CD4-positive, alpha-beta T cell treated with Interleukin-21 for 1 hour (primary cell): Measurements from ENCODE around the gene TNF.

Experiments used
- DNase-seq: peaks from one replicate; pipeline ENCODE4 v3.0.0-alpha.2; 2020

Gene TNF

GRCh38 chr6:31575335-31575901 lies at the start of gene TNF:
Gene TNF (plus strand): TSS chr6:31575565. CDS start chr6:31575742, 177 bp downstream.
- peak; percentile 94 for DNase-seq

DNA sequence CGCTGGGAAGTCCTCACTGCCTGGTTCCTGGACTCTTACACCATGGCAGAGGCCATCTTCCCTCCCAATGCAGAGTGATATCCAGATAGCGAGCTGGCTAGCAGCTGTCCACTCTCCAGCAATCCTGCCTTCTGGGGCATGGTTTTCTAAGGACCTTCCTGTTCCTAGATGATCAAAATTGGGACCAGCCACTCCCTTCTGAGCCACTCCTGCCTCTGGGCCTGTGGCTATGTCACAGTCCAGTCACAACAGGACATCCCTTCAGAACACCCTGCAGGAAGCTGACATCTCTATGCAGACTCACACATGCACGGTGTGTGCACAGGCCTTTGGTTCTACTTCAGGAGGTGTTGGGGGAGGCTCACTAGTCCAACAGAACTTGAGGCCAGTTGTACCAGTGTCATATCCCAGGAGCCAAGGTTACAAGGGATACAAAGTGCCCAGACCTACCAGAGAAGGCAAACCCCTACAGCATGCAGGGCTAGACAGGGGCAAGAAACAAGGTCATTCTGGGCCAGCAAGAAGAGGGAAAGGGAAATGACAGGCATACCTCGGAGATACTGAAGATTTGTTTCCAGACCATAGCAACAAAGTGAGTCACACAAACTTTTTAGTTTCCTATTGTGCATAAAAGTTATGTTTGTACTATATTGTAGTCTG lies 49.3 kb upstream of the TNF start:
- no peak for DNase-seq

DNA sequence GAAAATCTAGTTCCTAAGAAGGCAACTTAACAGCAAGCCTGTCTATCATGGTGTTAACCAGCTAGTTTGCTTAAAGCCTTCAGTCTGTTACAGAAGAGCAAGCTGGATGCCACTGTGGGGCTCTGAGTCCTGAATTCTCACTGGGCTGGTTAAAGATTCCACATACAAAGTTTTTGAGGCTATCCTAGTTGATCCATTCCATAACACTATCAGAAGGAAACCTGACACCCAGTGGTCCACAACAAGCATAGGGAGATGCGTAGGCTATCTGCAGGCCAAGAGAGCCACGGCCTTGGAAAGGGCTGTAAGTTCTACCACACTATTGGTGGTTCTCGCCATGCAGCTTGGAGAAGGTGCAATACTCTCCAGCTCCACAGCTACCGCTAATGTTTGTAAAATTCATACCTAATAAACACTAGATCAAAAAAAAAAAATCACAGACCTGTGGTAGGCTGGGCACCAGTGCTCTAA lies 47.0 kb upstream of the TNF start:
- DNase-seq = no peak

- DNase-seq = no peak
These were observed 46.5 kb upstream of the TNF start, which contains the start of gene MCCD1 for GRCh38 chr6:31528821-31529328. Gene MCCD1 (plus strand): TSS chr6:31528962. CDS start chr6:31529015, 53 bp downstream.

DNA sequence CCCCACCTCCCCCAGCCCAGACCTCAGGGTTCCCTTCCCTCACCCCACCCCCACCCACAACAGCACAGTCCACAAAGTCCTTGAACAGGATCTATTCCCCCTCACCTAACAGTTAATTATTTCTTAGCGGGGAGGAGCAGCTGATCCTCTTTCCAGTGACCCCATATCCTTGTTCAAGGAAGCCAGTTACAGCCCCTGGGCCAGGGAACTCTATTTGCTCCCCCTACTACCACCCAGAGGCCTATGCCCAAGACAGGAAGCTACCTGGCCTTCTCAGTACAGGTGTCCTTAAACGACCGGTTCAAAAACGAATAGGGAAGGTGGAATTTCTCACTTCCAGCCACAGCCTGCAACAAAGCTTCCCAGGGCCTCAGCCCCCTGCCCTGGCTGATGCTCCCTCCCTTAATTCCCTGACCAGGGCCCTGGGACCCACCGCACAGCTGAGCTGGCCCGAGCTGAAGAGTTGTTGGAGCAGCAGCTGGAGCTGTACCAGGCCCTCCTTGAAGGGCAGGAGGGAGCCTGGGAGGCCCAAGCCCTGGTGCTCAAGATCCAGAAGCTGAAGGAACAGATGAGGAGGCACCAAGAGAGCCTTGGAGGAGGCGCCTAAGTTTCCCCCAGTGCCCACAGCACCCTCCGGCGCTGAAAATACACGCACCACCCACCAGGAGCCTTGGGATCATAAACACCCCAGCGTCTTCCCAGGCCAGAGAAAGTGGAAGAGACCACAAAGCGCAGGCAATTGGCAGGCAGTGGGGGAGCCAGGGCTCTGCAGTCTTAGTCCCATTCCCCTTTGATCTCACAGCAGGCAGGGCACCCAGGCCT lies 45.8 kb upstream of the TNF start:
- DNase-seq = no peak

GRCh38 chr6:31530659-31531058 lies 44.7 kb upstream of the TNF start:
- no peak for DNase-seq

DNA sequence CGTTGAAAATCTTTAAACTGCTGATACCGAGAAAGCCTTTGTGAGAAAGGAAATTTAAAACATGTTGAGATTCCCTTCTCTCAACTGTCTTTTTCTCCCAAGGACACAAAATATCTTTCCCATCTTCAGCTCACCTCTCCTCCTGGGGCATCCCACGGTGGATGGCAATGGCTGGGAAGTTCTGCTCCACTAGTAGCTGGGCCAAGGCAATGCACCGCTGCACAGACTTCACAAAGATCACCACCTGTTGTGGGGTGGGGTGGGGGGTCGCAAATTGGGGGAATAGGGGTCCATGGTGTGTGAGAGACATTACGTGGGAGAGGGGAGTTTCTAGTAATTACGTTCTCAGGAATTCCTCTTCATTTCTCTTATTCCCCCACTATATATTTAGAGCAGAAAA lies 44.2 kb upstream of the TNF start:
- no peak for DNase-seq

DNA sequence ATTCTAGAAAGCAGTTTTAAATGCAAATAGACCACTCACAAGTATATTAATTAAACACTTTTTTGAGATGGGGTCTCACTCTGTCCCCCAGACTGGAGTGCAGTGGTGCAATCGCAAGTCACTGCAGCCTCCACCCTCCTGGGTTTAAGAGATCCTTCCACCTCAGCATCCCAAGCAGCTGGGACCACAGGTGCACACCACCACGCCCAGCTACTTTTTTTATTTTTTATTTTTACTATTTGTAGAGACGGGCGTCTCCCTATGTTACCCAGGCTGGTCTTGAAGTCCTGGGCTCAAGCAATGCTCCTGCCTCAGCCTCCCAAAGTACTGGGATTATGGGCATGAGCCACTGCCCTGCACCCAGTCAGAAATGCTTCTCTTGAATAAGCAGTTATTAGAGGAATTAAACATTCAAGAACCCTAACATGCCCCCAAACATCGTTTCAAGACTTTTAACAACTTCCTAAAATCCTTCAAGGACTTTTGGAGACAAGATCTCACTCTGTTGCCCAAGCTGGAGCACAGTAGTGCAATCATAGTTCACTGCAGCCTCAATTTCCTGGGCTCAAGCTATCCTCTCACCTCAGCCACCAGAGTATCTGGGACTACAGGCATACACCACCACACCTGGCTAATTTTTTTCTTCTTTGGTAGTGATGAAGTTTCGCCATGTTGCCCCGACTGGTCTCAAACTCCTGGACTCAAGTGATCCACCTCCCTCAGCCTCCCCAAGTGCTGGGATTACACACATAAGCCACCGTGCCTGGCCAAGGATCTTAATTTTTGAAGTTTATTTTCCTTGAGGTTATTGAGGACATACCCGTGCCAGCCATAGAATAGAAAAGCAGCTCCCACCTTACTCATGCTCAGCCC lies 43.4 kb upstream of the TNF start:
- DNase-seq = no peak

DNA sequence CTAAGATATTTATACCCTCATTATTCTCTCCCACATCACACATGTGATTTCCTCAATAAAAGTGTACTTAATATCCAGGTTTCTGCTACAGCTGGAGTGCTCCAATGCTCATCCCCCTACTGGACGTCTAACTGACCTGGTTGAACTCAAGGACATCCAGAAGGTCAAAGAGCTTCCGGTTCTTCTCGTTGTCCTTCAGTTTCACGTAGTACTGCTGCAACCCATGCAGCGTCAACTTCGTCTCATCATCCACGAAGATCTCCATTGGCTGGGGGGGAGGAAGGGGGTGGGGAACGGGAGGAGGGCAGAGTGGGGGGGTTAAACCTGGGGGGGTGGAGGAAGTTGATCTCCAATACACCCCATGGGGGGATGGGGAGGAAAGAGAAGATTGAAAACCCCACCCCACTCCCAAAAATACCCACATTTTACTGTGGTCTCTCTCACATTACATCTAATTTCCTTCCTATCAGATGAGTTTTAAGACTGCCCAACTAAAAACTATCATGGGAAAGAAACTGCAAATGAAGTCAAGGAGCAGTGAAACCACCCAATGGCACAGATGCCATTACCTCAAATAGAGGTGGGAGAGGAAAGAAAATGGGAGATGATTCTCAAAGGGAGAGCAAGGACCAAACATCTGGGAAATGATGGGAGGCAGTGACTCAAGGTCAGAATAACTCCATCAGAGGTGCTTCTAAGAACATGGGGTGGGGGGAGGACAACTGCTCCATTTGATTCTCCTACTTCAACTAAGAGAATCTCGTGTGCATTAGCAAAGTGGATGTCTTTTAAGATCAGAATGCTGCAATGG lies 42.5 kb upstream of the TNF start:
- no peak for DNase-seq

DNA sequence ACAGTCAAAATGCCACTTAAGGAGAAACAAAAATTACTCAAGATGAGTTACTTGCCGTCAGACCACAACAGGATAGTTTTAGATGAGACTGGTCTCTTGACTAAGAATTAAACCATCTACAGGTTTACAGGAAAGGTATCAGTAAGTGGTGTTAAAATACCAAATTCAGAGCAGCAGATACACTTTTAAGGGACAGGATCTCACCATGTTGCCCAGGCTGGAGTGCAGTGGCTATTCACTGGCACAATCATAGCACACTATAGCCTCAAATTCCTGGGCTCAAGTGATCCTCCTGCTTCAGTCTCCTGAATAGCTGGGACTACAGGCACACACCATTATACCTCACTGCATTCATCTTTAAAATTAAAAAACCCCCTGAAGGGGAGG lies 41.9 kb upstream of the TNF start:
- no peak for DNase-seq

DNA sequence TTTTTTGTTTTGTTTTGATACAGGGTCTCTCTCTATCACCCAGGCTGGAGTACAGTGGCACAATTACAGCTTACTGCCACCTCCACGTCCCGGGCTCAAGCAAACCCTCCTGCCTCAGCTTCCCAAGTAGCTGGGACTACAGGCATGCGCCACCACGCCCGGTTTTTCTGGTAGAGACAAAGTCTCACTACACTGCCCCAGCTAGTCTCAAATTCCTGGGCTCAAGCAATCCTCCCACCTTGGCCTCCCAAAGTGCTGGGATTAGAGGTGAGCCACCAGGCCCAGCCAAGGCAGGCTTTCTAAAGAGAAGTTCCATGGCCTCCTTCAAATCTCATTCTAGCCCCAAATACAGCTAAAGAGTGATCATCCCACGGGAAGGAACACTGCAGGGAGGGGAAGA lies 41.4 kb upstream of the TNF start:
- DNase-seq = no peak

DNA sequence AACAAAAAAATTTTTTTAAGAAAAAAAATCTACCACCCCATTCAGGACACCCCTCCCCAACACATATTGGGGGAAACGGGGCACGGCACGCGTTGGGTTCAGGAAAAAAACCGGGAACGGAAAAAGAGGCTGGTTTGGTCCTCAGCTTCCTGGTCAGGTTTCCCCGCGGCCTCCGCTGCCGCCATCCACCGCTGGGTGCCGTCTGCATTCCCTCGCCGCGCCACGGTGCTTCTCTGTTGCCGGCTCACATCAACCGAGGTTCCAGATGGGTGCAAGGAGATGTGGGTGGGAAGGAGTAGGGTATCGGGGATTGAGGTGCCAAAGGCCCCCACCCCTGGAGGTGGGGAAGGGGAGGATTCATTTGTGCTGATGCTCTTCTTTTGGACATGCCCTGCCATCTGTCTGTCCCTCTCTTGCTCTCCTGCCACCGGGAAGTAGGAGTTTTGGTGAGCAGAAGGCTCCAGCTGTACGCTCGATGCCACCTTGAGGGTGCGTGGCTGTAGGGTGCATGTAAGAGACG lies 40.8 kb upstream of the TNF start:
- no peak for DNase-seq

GRCh38 chr6:31535538-31536324 lies 39.6 kb upstream of the TNF start:
- no peak for DNase-seq

DNA sequence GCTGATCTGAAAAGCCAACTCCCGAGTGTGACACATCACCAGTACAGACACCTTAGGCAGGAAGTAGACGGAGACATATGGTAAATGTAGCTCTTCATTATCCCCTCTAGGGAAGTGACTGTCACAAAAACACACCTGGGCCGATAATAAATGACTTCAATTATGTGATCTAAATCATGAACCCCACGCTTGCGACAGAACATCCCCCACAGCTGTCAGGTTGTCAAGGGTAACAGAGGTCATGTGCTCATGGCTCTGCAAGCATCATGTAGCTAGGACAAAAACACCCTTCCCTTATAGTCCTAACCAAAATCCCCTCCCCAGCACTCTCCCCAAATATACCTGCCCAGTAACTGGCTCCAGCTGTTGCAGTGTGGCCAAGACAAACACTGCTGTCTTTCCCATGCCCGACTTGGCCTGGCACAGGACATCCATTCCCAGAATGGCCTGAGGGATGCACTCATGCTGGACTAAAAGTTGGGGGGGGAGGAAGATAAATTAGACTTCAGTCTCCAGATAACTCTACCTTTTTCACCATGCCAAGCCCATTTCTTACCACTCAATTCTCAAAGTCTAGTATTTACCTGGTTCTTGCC lies 36.5 kb upstream of the TNF start:
- peak; percentile 47 for DNase-seq

GRCh38 chr6:31540640-31541039 lies 34.7 kb upstream of the TNF start:
- DNase-seq = no peak

GRCh38 chr6:31541059-31541657 lies 34.2 kb upstream of the TNF start:
- DNase-seq = peak; percentile 85

DNA sequence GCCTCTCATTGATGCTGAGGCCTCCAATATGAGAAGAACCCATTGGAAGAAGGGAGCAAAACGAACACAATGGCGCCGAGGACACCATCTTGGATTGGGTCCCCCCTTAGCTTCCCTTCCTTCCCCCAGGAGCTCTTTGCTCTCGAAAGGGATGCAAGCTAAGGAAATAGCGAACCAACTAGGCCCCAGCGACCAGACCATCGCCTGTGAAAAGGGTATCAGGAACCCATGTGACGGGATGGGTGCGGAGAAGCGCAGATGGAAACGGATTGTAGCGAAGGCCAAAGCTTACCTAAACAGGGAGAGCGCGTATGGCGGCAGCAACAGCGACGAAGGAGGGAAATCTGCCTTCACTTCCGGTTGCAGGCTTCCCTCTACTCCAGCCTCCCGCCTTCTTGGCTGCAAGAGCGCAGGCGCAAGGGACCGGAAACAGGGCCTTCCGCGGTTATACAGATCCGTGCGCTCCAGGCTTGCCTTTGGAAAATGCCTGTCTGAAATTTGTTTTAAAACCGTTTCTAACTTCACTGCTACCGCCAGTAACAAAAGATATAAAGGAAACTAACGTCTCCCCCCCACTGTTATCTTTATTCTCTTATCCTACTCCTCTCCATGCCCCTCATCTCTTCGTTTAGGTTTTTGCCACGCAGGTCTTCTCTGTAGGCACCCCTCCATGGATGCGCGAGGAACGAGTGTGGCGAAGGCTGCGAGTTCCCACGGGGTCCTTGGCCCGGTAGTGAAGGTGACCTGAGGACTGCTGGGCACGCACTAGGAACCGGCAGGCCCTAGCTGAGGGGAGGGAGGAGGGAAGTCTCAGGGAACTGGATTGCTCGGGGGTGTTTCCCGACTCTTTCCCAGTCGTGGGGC lies 33.5 kb upstream of the TNF start, which contains the start of gene DDX39B:
DDX39B (minus strand) TSS at position 346 of the 864 bp plus-strand sequence. CDS start 1,471 bp downstream, outside the sequence.
- peak; percentile 96 for DNase-seq

GRCh38 chr6:31543639-31544038 lies 31.7 kb upstream of the TNF start:
- no peak for DNase-seq

DNA sequence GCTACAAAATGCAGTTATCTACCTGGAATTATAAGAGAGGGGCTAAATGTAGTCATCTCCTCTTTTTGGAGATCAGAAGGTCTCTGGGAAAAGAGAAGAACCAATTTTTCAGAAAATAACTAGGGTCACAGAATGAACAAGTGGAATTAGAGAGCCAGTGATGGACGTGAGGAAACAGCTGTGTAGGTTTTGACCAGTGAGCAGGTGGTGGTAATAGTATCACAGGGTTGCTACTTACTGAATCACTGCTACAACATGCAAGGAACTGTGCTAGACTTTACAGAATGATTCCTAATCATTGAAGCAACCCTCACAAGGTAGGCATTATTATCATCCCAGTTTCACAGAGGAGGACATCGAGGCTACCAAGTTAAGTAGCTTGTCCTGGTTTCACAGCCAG lies 30.7 kb upstream of the TNF start:
- DNase-seq = no peak
